HCT116 (cell line): Measurements from ENCODE around the gene GPD2. TPM values are rescaled to one million over a fixed set of nuclear protein-coding genes. Genes with fewer than 3 reads are reported as not detected.
A peak's percentile ranks its signal among the peaks of the same experiment; 100 is the strongest.

Experiments used
- ATAC-seq: fragments of 200-7000 bp; cut with Tn5 transposase; 2 replicates; pipeline ENCODE4 v1.9.1; 2020; ENCODE audit warnings: mild to moderate bottlenecking, moderate library complexity
- BruUV-seq: library from RNA; stranded (reverse); fragments of 400-500 nt; replicated peaks from 2 replicates; lab custom pipeline; 2021; lab: Mats Ljungman, UMichigan
- CTCF ChIA-PET: fragments of 300-600 bp; sonication (Branson Sonifier 250); formaldehyde crosslinking; loops from one replicate; lab custom pipeline; 2021; ENCODE audit warnings: antibody characterized with exemption; lab: Charles Lee
- POLR2A ChIA-PET: fragments of 300-600, 350-600 bp; sonication (Branson Sonifier 250); formaldehyde crosslinking; loops from one replicate; lab custom pipeline; 2021; ENCODE audit warnings: antibody characterized with exemption; lab: Charles Lee
- RAD21 ChIA-PET, 2 experiments: fragments of 300-600 bp; sonication (Branson Sonifier 250); formaldehyde crosslinking; loops; one replicate each; lab custom pipeline; 2023; ENCODE audit warnings: low total read pairs in 2 of 2; ENCODE audit not compliant: uncharacterized antibody in 2 of 2, unreplicated experiment in 2 of 2, low non-redundant PET in 1 of 2; lab: Charles Lee
- DNase-seq: peaks from one replicate; pipeline ENCODE4 v3.0.0-alpha.2; 2010; ENCODE audit warnings: low read depth, low spot score
- H2AFZ ChIP-seq: fragments of 200-600 bp; shearing (Covaris generic), sonication (generic); 2 replicates; pipeline ENCODE4 v1.6.1; 2017; ENCODE audit warnings: low read depth, mixed run types, mixed read lengths, antibody characterized with exemption, low read length; ENCODE audit not compliant: poor library complexity, severe bottlenecking
- H3K27ac ChIP-seq: 2 replicates; pipeline ENCODE4 v1.5.1; 2012; ENCODE audit warnings: low read depth, low read length
- H3K27me3 ChIP-seq: fragments of 200-600 bp; sonication (generic); 2 replicates; pipeline ENCODE4 v1.6.1; 2016; ENCODE audit warnings: mixed run types, low read length, mixed read lengths; ENCODE audit not compliant: insufficient read depth
- H3K36me3 ChIP-seq, 2 experiments: fragments of 200-500 bp in 1 of 2; fragments of 200-600 bp in 1 of 2; sonication (Bioruptor generic) in 1 of 2; sonication (generic) in 1 of 2; 2 replicates each; pipeline versions ENCODE4 v1.5.1 to v1.6.1; 2014 to 2016; ENCODE audit warnings: low read length in 2 of 2, inconsistent platforms in 1 of 2, mixed read lengths in 1 of 2, mixed run types in 1 of 2; ENCODE audit not compliant: insufficient read depth in 2 of 2, control insufficient read depth in 1 of 2
- H3K4me1 ChIP-seq, 2 experiments: fragments of 200-600 bp in 1 of 2; sonication (generic) in 1 of 2; 2 replicates each; pipeline versions ENCODE4 v1.5.1 to v1.6.1; 2012 to 2017; ENCODE audit warnings: low read length in 2 of 2, inconsistent platforms in 1 of 2, mild to moderate bottlenecking in 1 of 2, mixed read lengths in 1 of 2, mixed run types in 1 of 2, moderate library complexity in 1 of 2; ENCODE audit not compliant: insufficient read depth in 2 of 2, control insufficient read depth in 1 of 2
- H3K4me2 ChIP-seq: fragments of 200-600 bp; sonication (generic); 2 replicates; pipeline ENCODE4 v1.6.1; 2017; ENCODE audit warnings: mixed run types, low read length, mixed read lengths
- H3K4me3 ChIP-seq, 2 experiments: fragments of 200-600 bp in 1 of 2; sonication (generic) in 1 of 2; replicated peaks in 1 of 2; 2 replicates each; pipeline ENCODE4 v1.5.1; 2011 to 2016; ENCODE audit warnings: low read length in 2 of 2, control low read depth in 1 of 2, low read depth in 1 of 2, mild to moderate bottlenecking in 1 of 2, mixed read lengths in 1 of 2, mixed run types in 1 of 2
- H3K79me2 ChIP-seq: fragments of 200-600 bp; sonication (generic); 2 replicates; pipeline ENCODE4 v1.6.1; 2017; ENCODE audit warnings: mild to moderate bottlenecking, mixed run types, low read length, moderate library complexity, mixed read lengths; ENCODE audit not compliant: insufficient read depth
- H3K9ac ChIP-seq: fragments of 200-600 bp; sonication (generic); 2 replicates; pipeline ENCODE4 v1.6.1; 2016; ENCODE audit warnings: low read length, mixed read lengths
- H3K9me2 ChIP-seq: fragments of 200-600 bp; sonication (generic), shearing (Covaris generic); 2 replicates; pipeline ENCODE4 v1.6.1; 2017; ENCODE audit warnings: mixed run types, mild to moderate bottlenecking, moderate library complexity; ENCODE audit not compliant: insufficient read depth
- H3K9me3 ChIP-seq, 2 experiments: fragments of 200-500 bp in 1 of 2; fragments of 200-600 bp in 1 of 2; sonication (Bioruptor generic) in 1 of 2; sonication (generic) in 1 of 2; 2 replicates each; pipeline ENCODE4 v1.6.1; 2014 to 2017; ENCODE audit warnings: low read length in 2 of 2, mixed read lengths in 2 of 2, inconsistent platforms in 1 of 2, low read depth in 1 of 2, mild to moderate bottlenecking in 1 of 2, mixed run types in 1 of 2, moderate library complexity in 1 of 2; ENCODE audit not compliant: control insufficient read depth in 1 of 2, insufficient read depth in 1 of 2
- H4K20me1 ChIP-seq: fragments of 200-600 bp; sonication (generic), shearing (Covaris generic); 2 replicates; pipeline ENCODE4 v1.6.1; 2017; ENCODE audit warnings: mixed run types, mild to moderate bottlenecking, moderate library complexity; ENCODE audit not compliant: insufficient read depth
- CEBPB ChIP-seq: IDR thresholded peaks from 2 replicates; pipeline ENCODE4 v1.6.1; 2012; ENCODE audit warnings: low read depth
- CTCF ChIP-seq, 3 experiments: fragments of 200-600 bp in 1 of 3; sonication (generic) in 1 of 3; IDR thresholded peaks in 2 of 3; conservative IDR thresholded peaks in 1 of 3; 2 replicates each; pipeline ENCODE4 v1.5.1; 2012 to 2017; ENCODE audit warnings: low read depth in 2 of 3, low read length in 2 of 3, antibody characterized with exemption in 1 of 3, borderline replicate concordance in 1 of 3, control low read depth in 1 of 3, mild to moderate bottlenecking in 1 of 3, mixed read lengths in 1 of 3, mixed run types in 1 of 3, moderate library complexity in 1 of 3; ENCODE audit not compliant: insufficient read depth in 1 of 3
- EZH2 ChIP-seq: fragments of 200-600 bp; sonication (generic); IDR thresholded peaks from 2 replicates; pipeline ENCODE4 v1.6.1; 2017; ENCODE audit warnings: antibody characterized with exemption, mixed run types
- FOSL1 ChIP-seq: IDR thresholded peaks from 2 replicates; pipeline ENCODE4 v1.6.1; 2012; ENCODE audit warnings: low read depth
- JUND ChIP-seq: IDR thresholded peaks from 2 replicates; pipeline ENCODE4 v1.6.1; 2012
- POLR2A ChIP-seq: IDR thresholded peaks from 2 replicates; pipeline ENCODE4 v1.7.0; 2011; ENCODE audit warnings: borderline replicate concordance; ENCODE audit not compliant: insufficient read depth, insufficient read length; ENCODE audit errors: extremely low read depth
- POLR2AphosphoS5 ChIP-seq: IDR thresholded peaks from 2 replicates; pipeline ENCODE4 v1.6.1; 2011; ENCODE audit warnings: mild to moderate bottlenecking, low read depth, low read length, moderate library complexity
- REST ChIP-seq: IDR thresholded peaks from 2 replicates; pipeline ENCODE4 v1.6.1; 2012; ENCODE audit warnings: low read depth
- YY1 ChIP-seq: IDR thresholded peaks from 2 replicates; pipeline ENCODE4 v1.6.1; 2011; ENCODE audit warnings: low read length, low read depth, moderate library complexity, mild to moderate bottlenecking; ENCODE audit not compliant: insufficient replicate concordance; ENCODE audit errors: extremely low read depth
- ZBTB33 ChIP-seq: IDR thresholded peaks from 2 replicates; pipeline ENCODE4 v1.6.1; 2011; ENCODE audit warnings: mild to moderate bottlenecking, low read length, moderate library complexity; ENCODE audit not compliant: insufficient replicate concordance; ENCODE audit errors: extremely low read depth
- ZFX ChIP-seq: fragments of 450-650 bp; IDR thresholded peaks from 2 replicates; pipeline ENCODE4 v1.6.1; 2017
- intact Hi-C: fragments of 100-400 bp; cut with micrococcal nuclease; formaldehyde crosslinking; loops from 2 replicates; pipeline ENCODE4 v1.10.0; 2022
- total RNA-seq: library from RNA; stranded (reverse); gene quantifications from one replicate; pipeline ENCODE4 v1.2.1, GENCODE V29; 2021; ENCODE audit not compliant: unreplicated experiment

GPD2 gene
- total RNA-seq, 1 experiment from 2014 or later, result 80.7 TPM

GRCh38 chr2:156435718-156436496 is at the start of gene GPD2 (continued):
- TF ChIP-seq POLR2AphosphoS5 (peak; percentile 80), ZBTB33 (no peak)

GRCh38 chr2:156394033-156394741 is 42.0 kb upstream of the GPD2 start:
- Histone ChIP-seq H4K20me1 (no peaks in the 10 kb centered on the region), H3K27me3 (no peaks in the 10 kb centered on the region), H3K4me2 (no peak overlapping the region), H3K4me3 (no peak overlapping the region), H3K36me3 (no peaks in the 10 kb centered on the region), H3K4me1 (peaks cover 6 to 29% of the 10 kb centered on the region in 2 experiments), H3K27ac (no peak overlapping the region), H3K9me3 (no peaks in the 10 kb centered on the region), H3K79me2 (no peaks in the 10 kb centered on the region), H3K9ac (no peak overlapping the region), H2AFZ (no peak overlapping the region), H3K9me2 (0 out of 2 replicates have a peak, but pooled peaks cover 2% of the 10 kb centered on the region)
- ATAC-seq (no peak), DNase-seq (no peak)
- ChIA-PET CTCF (no interaction called here), POLR2A (no interaction called here), RAD21 (interaction anchor here in 1 of 2 experiments (0.6 kb wide), 1 partner anchor 13 kb away, joined by 5 read pairs; no protein-coding TSS in a partner anchor)
- BruUV-seq, result no TSS peak
- intact Hi-C loops, result no loop called here
- TF ChIP-seq FOSL1 (no peak), ZFX (no peak), POLR2AphosphoS5 (no peak), EZH2 (no peak), REST (no peak), POLR2A (no peak), CEBPB (no peak), YY1 (no peak), ZBTB33 (no peak), CTCF (IDR thresholded peaks at IDR 0.05 in 2 of 3, conservative IDR thresholded peaks at IDR 0.05 in 1 of 3; ENCODE audit: borderline replicate concordance in 1 of 3, insufficient read depth in 1 of 3, low read depth in 2 of 3, low read length in 2 of 3) (no peak), JUND (no peak)
